ENCODE measurements around the gene SPTA1.

- TF ChIP-seq YY1 (IDR thresholded peaks at IDR 0.05; ENCODE audit: low read depth, low read length): no peak
- TF ChIP-seq CTCF (IDR thresholded peaks at IDR 0.05; ENCODE audit: control extremely low read depth in 1 of 3, insufficient read depth in 1 of 3, low read depth in 1 of 3, low read length in 3 of 3): no peak
- no peak for TF ChIP-seq SIN3A (conservative IDR thresholded peaks at IDR 0.05 in 1 of 2, IDR thresholded peaks at IDR 0.05 in 1 of 2; ENCODE audit: low read depth in 1 of 2, low read length in 2 of 2)
- TF ChIP-seq POLR2A (IDR thresholded peaks at IDR 0.05; ENCODE audit: control extremely low read depth in 1 of 2, low read depth in 2 of 2, low read length in 2 of 2): no peak
- no peak for TF ChIP-seq POLR2AphosphoS5 (IDR thresholded peaks at IDR 0.05; ENCODE audit: low read depth, low read length)
- TF ChIP-seq SRF (IDR thresholded peaks at IDR 0.05; ENCODE audit: low read depth, low read length): no peak
- no peak for TF ChIP-seq JUND (IDR thresholded peaks at IDR 0.05; ENCODE audit: low read length)
- no peak for TF ChIP-seq HDAC2 (IDR thresholded peaks at IDR 0.05; ENCODE audit: borderline replicate concordance in 1 of 2, low read depth in 2 of 2, low read length in 2 of 2)
- no peak for TF ChIP-seq EP300 (IDR thresholded peaks at IDR 0.05; ENCODE audit: borderline replicate concordance in 1 of 2, low read depth in 2 of 2, low read length in 2 of 2)
- no peak for TF ChIP-seq GTF2F1 (IDR thresholded peaks at IDR 0.05; ENCODE audit: borderline replicate concordance, low read depth, low read length)
- no peak for TF ChIP-seq CEBPB (IDR thresholded peaks at IDR 0.05; ENCODE audit: low read depth, low read length)
- no peak for TF ChIP-seq ZNF274 (IDR thresholded peaks at IDR 0.05; ENCODE audit: borderline replicate concordance, extremely low read depth, low read length)
- TF ChIP-seq TBP (IDR thresholded peaks at IDR 0.05; ENCODE audit: low read depth, low read length): no peak
Observed at GRCh38 chr1:158611916-158612315, 74.6 kb downstream of the SPTA1 start.
